Vagina (tissue), 2 donors: ENCODE data around the gene ACIN1.

Experiments
- CTCF ChIP-seq, 3 experiments: fragments of 450-650 bp in 2 of 3; fragments of 200-600 bp in 1 of 3; sonication (generic) in 1 of 3; IDR thresholded peaks; one replicate each; pipeline ENCODE4 v1.5.1; 2017 to 2019; ENCODE audit warnings: antibody characterized with exemption in 3 of 3, mild to moderate bottlenecking in 2 of 3, moderate library complexity in 2 of 3
- POLR2A ChIP-seq, 2 donors: fragments of 450-650 bp; IDR thresholded peaks; one replicate each; pipeline ENCODE4 v1.6.1; 2017; ENCODE audit warnings: antibody characterized with exemption in 2 of 2, mild to moderate bottlenecking in 2 of 2, moderate library complexity in 2 of 2

- TF ChIP-seq CTCF (IDR thresholded peaks at IDR 0.05) (peak; percentile 99 to 100 (median 100)), POLR2A (IDR thresholded peaks at IDR 0.05) (peak in 1 of 2 donors; percentile 26)
Observed at GRCh38 chr14:23120541-23121251, 25.8 kb upstream of the ACIN1 start.
